Hindlimb muscle (tissue), 1 donor: Measurements from ENCODE around the gene UTP18. TPM values are rescaled to one million over a fixed set of nuclear protein-coding genes. Genes with fewer than 3 reads are reported as not detected.
"Not testable (repeated sequence)": the region's sequence is repeated elsewhere in the genome, so short reads cannot be mapped to it uniquely, and the experiment has no call there.

Experiments
- DNase-seq: peaks from one replicate; pipeline ENCODE4 v3.0.0-alpha.2; 2013
- polyA plus RNA-seq: library from polyadenylated mRNA; unstranded; fragments of 120-200 nt; gene quantifications from one replicate; pipeline ENCODE4 v1.2.1, GENCODE V29; 2013; ENCODE audit not compliant: insufficient read length

The UTP18 gene
- 25.6 TPM for polyA plus RNA-seq

- peak; percentile 97 for DNase-seq
These were observed at the start of gene UTP18 for GRCh38 chr17:51260237-51261023. TSS of gene UTP18 (plus strand) at chr17:51260546. CDS start at chr17:51260585, 39 bp downstream.

DNA sequence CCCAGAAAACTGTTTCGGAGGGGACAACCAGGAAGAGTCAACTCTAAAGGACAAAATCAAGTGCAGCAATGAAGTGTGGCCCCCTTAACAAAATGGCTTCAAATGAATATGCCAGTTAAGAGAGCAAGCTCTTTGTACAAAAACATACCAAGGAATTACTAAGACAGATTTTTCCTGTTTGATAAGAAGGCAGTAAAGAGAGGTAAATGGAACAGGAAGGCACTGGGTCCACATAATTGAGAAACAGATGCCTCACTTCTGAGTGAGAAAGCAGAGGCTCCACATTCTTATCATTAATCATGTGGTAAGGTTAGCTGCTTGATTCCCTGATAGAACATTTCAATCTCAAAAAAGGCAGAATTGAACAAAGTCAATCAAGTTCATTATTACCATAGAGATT lies 45.4 kb upstream of the UTP18 start:
- no peak for DNase-seq

GRCh38 chr17:51217946-51218345 lies 42.4 kb upstream of the UTP18 start:
- no peak for DNase-seq

DNA sequence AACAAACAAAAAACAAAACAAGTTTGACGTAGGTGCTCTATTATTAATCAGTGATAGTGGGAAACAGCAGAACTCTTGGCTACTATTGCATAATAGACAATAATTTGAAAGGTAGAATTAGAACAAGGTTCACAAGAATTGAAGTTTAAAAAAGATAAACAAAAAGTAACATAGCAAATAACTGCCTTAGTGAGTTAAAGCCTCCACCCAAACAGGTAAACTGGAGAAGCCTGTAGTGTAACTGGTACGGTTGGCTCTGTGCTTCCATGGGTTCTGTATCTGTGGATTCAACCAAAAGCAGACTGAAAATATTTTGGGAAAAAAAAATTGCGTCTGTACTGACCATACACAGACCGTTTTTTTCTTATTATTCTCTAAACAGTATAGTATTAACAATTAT lies 39.0 kb upstream of the UTP18 start:
- no peak for DNase-seq

GRCh38 chr17:51224402-51225262 lies 35.7 kb upstream of the UTP18 start:
- no peak for DNase-seq

GRCh38 chr17:51225523-51225922 lies 34.8 kb upstream of the UTP18 start:
- not testable (repeated sequence) for DNase-seq

DNA sequence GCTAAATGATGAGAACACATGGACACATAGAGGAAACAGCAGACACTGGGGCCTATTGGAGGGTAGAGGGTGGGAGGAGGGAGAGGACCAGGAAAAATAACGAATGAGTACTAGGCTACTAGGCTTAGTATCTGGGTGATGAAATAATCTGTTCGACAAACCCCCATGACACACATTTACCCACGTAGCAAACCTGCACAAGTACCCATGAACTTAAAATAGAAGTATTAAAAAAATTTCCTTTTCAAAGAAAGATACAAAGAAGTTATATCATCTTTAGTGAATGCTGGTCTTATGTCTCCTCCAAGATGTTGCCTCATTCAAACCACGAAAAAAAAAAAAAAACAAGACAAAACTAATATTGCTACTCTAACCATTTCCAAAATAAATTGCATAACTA lies 32.2 kb upstream of the UTP18 start:
- DNase-seq, result no peak

DNA sequence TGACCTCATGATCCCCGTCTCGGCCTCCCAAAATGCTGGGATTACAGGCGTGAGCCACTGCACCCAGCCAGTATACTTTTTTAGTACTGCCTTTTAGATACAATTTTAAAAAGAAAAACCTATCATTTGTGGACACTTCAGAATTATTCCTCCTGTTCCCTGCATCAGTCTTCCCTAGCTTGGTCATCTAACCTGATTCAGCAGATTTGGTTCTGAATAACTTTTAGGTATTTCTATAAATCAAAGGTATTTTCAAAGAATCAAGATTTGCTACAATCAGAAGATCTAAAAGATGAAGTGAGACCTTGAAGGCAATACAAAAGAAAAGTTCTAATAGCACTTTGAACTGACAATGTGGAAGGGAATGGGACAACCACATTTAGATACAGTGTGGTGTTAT lies 30.5 kb upstream of the UTP18 start:
- no peak for DNase-seq

GRCh38 chr17:51230306-51230705 lies 30.0 kb upstream of the UTP18 start:
- no peak for DNase-seq

GRCh38 chr17:51231999-51232398 lies 28.3 kb upstream of the UTP18 start:
- no peak for DNase-seq

- no peak for DNase-seq
These were observed 26.2 kb upstream of the UTP18 start for GRCh38 chr17:51234162-51234561.

DNA sequence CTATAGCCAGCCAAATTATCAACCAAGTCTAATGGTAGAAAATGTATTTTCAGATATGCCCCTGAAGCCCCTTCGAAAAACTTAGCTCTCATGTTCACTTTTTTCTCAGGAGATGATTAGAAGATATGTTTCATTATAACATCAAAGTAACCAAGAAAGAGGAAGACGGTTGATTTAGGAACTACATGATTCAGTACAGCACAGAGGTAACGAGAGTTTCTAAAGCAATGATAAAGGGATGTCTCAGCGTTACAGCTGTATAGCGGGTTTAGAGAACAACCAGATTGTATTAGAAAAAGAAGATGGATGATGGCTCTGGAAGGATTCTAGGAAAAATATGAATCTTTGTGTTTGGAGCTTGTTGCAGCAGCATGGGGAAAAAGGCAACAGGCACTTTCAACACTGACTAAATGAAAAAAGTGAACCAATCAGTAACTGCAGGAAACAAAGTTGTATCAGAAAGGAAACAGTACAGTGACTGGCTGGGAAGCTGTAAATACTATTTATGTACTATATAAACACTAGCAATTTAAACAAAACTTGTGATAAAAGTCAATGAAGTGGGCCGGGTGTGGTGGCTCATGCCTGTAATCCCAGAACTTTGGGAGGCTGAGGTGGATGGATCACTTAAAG lies 22.0 kb upstream of the UTP18 start:
- DNase-seq, result no peak

DNA sequence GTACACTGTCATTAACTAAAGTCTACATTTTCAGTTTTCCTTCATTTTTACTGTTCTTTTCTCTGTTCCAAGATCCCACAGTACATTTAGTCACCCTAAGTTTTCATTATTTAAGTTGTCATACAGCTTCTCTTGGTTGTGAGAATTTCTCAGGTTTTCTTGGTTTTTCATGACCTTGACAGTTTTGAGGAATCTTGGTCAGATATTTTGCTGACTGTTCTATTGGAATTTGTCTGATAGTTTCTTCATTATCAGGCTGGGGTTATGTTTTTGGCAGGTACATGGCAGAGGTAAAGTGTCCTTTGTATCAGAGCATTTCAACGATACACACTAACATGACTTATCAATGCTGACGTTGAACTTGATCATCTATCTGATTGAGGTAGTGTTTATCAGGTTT lies 20.1 kb upstream of the UTP18 start:
- no peak for DNase-seq

GRCh38 chr17:51244041-51244440 lies 16.3 kb upstream of the UTP18 start:
- DNase-seq, result no peak

DNA sequence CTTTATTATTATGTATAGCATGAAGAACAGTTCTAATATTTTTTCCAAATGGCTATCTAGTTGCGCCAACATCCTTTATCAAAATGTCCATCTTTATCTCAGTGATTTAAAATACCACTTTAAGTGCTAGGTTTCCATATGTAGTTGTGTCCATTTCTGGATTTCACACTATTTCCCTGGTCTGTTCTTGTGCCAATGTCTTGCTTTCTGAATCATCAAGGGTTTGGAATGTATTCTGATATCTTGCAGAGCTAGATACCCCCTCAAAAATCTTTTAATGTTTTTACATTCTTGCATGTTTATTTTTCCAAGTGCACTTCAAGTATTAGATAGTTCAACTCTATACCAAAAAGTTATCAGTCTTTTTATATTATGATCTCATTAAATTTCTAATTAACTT lies 14.8 kb upstream of the UTP18 start:
- no peak for DNase-seq

DNA sequence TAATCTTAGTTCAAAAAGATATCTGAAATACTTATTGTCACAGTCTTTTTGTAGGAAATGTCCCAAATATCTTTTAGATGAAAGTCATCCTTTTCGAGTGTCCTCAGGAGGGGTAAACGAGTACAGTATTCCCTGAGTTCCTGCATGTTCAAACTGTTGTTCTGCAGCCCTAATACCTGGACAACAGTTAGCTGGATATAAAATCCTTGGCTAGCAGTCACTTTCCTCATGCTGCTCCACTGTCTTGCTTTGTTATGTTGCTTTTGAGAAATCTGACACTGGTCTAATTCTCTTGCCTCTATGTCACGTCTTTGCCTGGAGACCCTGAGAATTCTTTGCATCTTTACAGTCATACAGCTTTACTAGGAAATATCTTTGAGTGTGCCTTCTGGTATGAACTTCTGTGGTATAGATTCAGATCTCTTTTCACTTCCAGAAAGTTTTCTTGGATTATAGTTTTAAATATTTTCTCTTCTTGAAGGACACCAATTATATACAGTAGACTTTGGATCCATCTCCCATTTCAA lies 10.0 kb upstream of the UTP18 start:
- DNase-seq, result no peak

DNA sequence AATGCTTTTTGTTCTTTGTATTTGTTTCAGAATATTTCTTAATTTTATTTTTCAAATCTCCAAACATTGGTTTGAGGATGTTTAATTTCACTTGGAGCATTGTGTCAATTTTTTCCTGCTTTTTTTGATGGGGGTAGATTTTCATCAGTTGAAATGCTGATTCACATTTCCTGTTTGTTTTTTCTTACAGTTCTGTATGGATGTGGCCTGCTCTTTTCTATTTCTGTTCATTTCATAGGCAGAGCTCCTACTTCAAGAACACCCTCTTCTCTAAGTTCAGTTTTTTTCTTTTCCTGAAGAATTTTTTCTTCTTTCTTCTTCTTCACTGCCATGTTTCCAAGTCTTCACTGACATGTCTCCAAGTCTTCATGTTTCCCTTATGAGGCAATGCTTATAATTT lies 9.3 kb upstream of the UTP18 start:
- DNase-seq, result no peak

- DNase-seq, result no peak
These were observed 4.7 kb upstream of the UTP18 start for GRCh38 chr17:51255673-51256072.

GRCh38 chr17:51256101-51256500 lies 4.2 kb upstream of the UTP18 start:
- DNase-seq, result no peak

DNA sequence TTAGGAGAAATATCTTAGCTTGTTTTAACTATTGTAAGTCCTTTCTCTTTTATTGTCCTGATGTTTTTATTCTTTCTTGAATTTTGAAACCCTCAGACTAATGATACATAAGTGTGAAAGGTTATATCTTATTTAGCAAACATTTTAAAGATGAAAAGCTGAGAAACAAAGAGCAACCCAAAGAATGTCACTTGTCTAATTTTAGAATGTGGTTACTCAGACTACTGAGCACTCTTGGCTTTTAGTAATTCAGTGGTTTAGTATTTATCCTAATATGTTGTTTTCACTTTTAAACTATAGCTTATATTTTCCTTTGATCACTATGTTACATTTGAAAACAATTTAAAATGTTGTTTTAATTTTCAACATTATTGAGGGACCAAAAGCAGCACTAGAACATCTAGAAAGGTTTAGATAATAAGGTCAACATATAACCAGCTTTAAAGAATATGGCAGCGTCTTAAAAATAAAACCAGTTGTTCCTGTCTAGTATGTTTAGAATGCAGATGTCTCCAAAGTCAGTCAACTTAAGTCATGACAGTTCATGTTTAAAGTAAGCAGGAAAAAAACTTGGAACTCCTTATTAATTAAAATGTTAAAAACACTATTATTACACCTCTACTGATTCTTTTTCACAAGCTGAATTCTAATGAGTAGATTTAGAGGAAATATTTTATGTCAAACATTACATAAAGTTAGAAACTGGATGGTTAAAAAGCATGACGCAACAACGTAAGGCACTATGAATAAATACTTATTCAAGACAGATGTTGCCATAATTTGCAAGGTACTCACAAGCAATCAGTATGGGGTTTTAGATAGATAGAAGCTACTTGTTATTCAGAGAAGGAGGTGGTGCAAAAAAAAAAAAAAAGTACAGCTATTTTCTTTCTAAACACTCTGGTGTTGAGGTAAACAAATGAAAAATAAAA lies 2.9 kb upstream of the UTP18 start:
- no peak for DNase-seq

GRCh38 chr17:51258756-51259563 lies 1.4 kb upstream of the UTP18 start:
- peak; percentile 20 for DNase-seq
